ENCODE data around the gene SHROOM3. TPM values are rescaled to one million over a fixed set of nuclear protein-coding genes. Genes with fewer than 3 reads are reported as not detected.

SHROOM3 gene
- total RNA-seq, 1 donor = 18.0 TPM

GRCh38 chr4:76622126-76622525 lies 187.1 kb downstream of the SHROOM3 start:
- peak; percentile 46 for DNase-seq (ENCODE audit: low read depth)

DNA sequence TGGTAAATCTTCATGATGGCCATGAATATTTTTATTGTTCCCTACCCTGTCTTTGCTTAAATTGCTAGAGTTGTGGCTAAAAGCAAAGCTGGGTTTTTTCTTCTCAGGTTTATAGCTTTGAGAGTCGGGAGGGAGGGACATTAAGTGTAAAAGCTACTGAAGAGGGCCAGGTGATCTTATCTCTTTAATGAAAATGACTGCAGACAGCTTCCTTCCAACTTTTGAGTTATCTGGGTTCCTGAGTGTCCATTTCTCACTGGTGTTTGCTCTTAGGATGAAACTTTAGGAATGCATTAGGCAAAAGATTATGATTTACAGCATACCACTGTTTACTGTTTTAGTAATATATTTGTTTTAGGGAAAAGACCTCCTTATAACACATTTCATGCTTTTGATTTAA lies 187.7 kb downstream of the SHROOM3 start:
- no peak overlapping the region for H3K4me3 ChIP-seq (ENCODE audit: low read depth, low read length)
- no peak for DNase-seq (ENCODE audit: low read depth)
- TF ChIP-seq, protein P1, sequence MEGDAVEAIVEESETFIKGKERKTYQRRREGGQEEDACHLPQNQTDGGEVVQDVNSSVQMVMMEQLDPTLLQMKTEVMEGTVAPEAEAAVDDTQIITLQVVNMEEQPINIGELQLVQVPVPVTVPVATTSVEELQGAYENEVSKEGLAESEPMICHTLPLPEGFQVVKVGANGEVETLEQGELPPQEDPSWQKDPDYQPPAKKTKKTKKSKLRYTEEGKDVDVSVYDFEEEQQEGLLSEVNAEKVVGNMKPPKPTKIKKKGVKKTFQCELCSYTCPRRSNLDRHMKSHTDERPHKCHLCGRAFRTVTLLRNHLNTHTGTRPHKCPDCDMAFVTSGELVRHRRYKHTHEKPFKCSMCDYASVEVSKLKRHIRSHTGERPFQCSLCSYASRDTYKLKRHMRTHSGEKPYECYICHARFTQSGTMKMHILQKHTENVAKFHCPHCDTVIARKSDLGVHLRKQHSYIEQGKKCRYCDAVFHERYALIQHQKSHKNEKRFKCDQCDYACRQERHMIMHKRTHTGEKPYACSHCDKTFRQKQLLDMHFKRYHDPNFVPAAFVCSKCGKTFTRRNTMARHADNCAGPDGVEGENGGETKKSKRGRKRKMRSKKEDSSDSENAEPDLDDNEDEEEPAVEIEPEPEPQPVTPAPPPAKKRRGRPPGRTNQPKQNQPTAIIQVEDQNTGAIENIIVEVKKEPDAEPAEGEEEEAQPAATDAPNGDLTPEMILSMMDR (IDR thresholded peaks at IDR 0.05; ENCODE audit: insufficient read depth, low read length) = no peak

More at GRCh38 chr4:76622126-76622525, 187.1 kb downstream of the SHROOM3 start:
- TF ChIP-seq, protein P1 (IDR thresholded peaks at IDR 0.05; ENCODE audit: insufficient read depth, low read length) = no peak
- H3K4me3 ChIP-seq (ENCODE audit: low read depth, low read length) = no peak overlapping the region

DNA sequence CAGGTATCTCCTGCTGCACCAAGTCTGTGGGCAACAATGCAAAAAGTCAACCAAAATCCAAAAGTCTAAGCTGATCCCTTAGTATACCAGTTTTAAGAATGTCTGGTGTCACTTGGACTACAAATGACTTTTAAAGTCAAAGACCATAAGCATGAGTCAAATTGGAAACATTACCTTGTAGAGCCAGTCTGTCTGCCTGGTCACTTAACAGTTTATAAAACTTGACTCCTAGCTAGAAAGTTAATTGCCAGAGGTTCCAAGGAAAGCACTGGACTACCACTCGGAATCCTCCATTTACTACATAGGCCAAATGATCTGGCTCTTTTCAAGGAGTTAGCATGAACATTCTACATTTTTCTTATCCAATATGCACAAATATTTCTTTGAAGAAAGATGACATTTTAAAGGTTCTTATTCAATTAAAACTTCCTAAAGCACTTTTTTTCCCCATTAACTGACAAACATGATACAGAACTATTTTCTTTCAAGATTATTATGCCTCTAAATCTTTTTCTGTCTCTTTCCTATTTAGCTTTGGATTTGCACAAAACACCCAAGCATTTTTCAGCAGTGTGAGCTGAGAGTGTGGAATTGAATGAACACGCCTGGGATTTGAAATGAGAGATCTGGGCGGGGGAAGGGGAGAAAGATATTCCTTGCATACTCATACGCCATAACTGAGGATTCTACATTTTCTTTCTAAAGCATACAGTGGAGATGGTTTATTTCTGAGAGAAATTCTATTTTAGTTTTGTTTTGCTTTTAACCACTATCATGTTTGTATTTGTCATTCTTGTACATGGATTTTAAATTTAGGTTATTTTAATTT lies 188.4 kb downstream of the SHROOM3 start:
- TF ChIP-seq, protein P1 (IDR thresholded peaks at IDR 0.05; ENCODE audit: insufficient read depth, low read length) = no peak
- no peak for DNase-seq (ENCODE audit: low read depth)
- no peak overlapping the region for H3K4me3 ChIP-seq (ENCODE audit: low read depth, low read length)

DNA sequence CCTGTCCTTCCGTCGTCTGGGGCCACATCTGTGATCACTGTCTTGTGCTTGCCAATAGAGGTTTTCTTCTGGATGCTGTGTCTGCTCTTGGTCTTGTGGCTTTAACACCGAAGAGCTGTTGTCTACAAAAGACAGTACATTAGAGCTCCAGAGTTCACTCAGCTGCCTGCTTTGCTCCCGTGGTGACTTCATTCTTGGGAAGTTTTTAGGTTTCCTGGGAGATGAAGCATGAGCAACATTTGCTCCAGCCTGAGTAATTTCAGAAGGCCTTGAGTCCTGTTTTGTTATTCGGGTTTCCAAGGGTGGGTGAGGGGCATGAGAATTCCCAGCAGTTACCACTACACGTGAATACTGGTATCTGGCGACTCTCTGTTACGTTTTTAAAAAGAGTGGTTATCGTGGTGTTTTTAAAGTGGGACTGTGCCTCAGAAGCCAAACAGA lies 189.2 kb downstream of the SHROOM3 start:
- DNase-seq (ENCODE audit: low read depth) = peak; percentile 90
- TF ChIP-seq, protein P1 (IDR thresholded peaks at IDR 0.05; ENCODE audit: insufficient read depth, low read length) = no peak
- H3K4me3 ChIP-seq (ENCODE audit: low read depth, low read length) = peak overlapping the region; percentile 23

DNA sequence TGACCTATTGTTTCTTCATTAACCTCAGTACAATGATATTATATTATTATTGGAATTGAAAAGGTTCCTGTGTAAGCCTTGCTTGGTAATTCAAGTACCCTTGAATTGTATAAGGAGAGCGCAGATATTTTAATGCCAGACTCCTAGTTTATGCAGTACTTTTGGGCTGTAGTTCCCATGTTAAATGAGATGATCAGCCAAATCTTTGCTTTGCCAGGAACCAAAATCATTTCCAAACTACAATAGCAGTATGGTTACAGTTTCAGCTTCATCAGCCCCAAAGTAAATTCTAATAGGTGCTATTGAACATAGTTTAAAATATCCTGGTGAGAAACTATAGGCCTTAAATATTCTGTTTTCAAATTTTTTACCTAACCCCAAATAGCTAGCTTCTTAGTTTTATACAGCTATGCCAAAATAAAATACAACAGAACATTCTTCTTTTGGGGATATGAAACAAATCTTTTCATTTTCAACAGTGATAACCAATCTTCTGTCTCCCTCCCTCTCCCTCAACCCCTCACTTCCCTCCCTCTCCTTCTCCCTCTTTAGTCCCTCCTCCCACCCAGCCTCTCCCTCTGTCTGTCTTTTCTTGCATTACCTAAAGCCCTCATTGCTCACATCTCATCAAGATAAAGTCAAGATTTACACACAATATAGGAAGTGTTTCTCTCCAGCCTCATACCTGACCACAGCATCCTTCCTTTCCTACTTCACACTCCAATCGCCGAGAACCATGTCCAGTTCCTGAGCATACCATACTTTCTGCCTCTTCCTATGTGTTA lies 190.1 kb downstream of the SHROOM3 start:
- no peak overlapping the region for H3K4me3 ChIP-seq (ENCODE audit: low read depth, low read length)
- no peak for DNase-seq (ENCODE audit: low read depth)
- TF ChIP-seq, protein P1 (IDR thresholded peaks at IDR 0.05; ENCODE audit: insufficient read depth, low read length) = no peak

GRCh38 chr4:76626686-76627465 lies 191.8 kb downstream of the SHROOM3 start:
- no peak overlapping the region for H3K4me3 ChIP-seq (ENCODE audit: low read depth, low read length)
- TF ChIP-seq, protein P1 (IDR thresholded peaks at IDR 0.05; ENCODE audit: insufficient read depth, low read length) = peak; percentile 30
- DNase-seq (ENCODE audit: low read depth) = no peak
